ENCODE data around the gene STK11IP.

- no peak for TF ChIP-seq CTCF (IDR thresholded peaks at IDR 0.05)
- no peak for TF ChIP-seq POLR2A (IDR thresholded peaks at IDR 0.05; ENCODE audit: low read depth)
These were observed 26.9 kb downstream of the STK11IP start for GRCh38 chr2:219624565-219624964.
